GM11168 (cell line): ENCODE measurements around the gene CRY2.
"Not testable (repeated sequence)": the region's sequence is repeated elsewhere in the genome, so short reads cannot be mapped to it uniquely, and the experiment has no call there.

ENCODE experiments used
- in situ Hi-C: fragments of 300-500 bp; cut with MboI; formaldehyde crosslinking; loops from one replicate; pipeline ENCODE4 v1.12.0; 2022; ENCODE audit warnings: low sequenced_read_pairs; ENCODE audit not compliant: unreplicated experiment

CRY2 gene

GRCh38 chr11:45846974-45847910 lies at the start of gene CRY2:
TSS of gene CRY2 (plus strand) at chr11:45847475. CDS start at chr11:45847491, 16 bp downstream.
- in situ Hi-C loops, result no loop called here

- in situ Hi-C loops, result no loop called here
Observed at GRCh38 chr11:45798793-45799441, 48.4 kb upstream of the CRY2 start.

GRCh38 chr11:45799562-45799961 lies 47.7 kb upstream of the CRY2 start:
- in situ Hi-C loops, result no loop called here

- in situ Hi-C loops, result no loop called here
Observed at GRCh38 chr11:45800261-45800660, 47.0 kb upstream of the CRY2 start.

GRCh38 chr11:45801723-45802315 lies 45.5 kb upstream of the CRY2 start:
- in situ Hi-C loops, result no loop called here

- in situ Hi-C loops, result no loop called here
Observed at GRCh38 chr11:45802531-45803317, 44.6 kb upstream of the CRY2 start.

- in situ Hi-C loops, result no loop called here
Observed at GRCh38 chr11:45803971-45804760, 43.1 kb upstream of the CRY2 start.

- in situ Hi-C loops, result no loop called here
Observed at GRCh38 chr11:45804761-45805304, 42.4 kb upstream of the CRY2 start, which contains the start of gene SLC35C1. TSS of gene SLC35C1 (plus strand) at chr11:45805149. CDS start at chr11:45805802, 653 bp downstream.

GRCh38 chr11:45805305-45806071 lies 41.8 kb upstream of the CRY2 start:
- in situ Hi-C loops, result no loop called here

GRCh38 chr11:45806072-45806933 lies 41.0 kb upstream of the CRY2 start:
- in situ Hi-C loops, result no loop called here

- in situ Hi-C loops, result no loop called here
Observed at GRCh38 chr11:45806937-45807791, 40.1 kb upstream of the CRY2 start.

- in situ Hi-C loops, result no loop called here
Observed at GRCh38 chr11:45807792-45808238, 39.5 kb upstream of the CRY2 start.

GRCh38 chr11:45808427-45808826 lies 38.8 kb upstream of the CRY2 start:
- in situ Hi-C loops, result not testable (repeated sequence)

GRCh38 chr11:45809456-45810395 lies 37.5 kb upstream of the CRY2 start:
- in situ Hi-C loops, result no loop called here

- in situ Hi-C loops, result no loop called here
Observed at GRCh38 chr11:45810431-45811108, 36.7 kb upstream of the CRY2 start.
